Globus pallidus (tissue), 1 donor: ENCODE data around the gene ERI3.
"Not testable (repeated sequence)": the region's sequence is repeated elsewhere in the genome, so short reads cannot be mapped to it uniquely, and the experiment has no call there.

Experiments
- DNase-seq: peaks from one replicate; pipeline ENCODE4 v3.0.0-alpha.2; 2015; ENCODE audit warnings: low spot score

Gene ERI3

DNA sequence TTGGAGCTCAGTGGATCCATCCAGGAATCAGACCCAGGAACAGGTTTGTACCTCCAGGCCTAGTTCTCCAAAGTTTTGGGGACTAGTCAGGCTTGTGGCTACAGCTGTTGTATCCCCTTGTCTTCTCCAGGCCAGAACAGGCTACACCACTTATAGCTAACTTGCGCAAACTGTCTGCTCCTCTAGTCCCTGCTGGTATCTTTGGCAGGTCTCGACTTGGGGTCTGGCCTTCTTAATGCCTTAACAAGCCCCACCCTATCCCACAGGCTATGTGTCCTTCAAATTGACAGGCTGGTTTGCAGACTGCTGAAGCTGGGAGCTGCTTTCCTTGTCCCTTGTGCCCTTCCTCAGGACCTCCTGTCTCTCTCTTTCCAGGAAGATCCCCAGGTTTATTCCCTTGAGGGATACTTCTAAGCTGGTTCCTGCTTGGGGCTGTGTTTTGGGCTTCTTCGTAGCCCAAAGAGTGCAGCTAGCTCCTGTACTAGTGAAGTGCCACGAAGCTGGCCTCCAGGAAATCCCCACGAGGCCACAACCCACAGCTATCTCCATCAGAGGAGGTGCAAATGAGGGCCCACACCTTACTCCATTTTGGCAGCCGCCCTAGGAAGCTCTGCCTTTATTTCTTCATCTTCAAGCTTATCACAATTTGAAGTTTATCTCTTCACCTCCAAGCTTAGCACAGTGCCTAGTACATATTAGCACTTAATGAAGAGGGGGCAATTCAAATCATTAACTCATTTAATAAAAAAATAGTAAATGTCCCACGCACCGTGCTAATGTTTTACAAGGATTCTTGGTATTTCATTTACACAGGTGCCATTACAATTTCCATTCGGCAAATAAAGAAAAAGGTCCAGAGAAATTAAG lies 142.5 kb downstream of the ERI3 start:
- no peak for DNase-seq

DNA sequence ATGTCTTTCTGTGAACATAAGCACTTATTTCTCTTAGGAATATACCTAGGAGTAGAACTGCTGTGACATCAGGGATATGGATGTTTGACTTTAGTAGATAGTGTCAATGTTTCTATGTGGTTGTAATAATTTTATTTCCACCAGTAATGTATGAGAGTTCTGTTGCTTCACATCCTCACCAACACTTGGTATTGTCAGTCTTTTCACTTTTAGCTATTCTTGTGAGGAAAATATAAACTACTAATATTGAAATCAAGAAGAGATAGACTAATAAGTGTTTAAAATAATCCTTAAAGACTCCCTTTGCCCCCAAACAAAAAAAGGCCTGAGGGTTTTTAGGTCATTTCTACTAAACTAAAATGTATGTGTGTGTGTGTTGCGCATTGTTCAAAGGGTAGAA lies 144.5 kb downstream of the ERI3 start:
- no peak for DNase-seq

DNA sequence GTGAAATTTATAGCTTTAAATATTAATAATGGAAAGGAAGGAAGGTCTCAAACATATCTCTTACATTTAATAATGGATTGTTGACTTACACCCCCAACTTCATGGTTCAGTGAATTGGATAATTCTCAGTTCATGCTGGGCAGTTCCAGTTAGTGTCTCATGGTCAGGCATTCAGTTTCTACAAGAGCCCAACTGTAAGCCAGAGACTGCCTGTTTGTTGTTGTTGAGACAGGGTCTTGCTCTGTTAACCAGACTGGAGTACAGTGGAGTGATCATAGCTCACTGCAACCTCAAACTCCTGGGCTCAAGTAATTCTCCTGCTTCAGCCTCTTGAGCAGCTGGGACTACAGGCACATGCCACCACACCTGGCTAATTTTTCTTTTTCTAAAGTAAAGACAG lies 146.8 kb downstream of the ERI3 start:
- DNase-seq = no peak

DNA sequence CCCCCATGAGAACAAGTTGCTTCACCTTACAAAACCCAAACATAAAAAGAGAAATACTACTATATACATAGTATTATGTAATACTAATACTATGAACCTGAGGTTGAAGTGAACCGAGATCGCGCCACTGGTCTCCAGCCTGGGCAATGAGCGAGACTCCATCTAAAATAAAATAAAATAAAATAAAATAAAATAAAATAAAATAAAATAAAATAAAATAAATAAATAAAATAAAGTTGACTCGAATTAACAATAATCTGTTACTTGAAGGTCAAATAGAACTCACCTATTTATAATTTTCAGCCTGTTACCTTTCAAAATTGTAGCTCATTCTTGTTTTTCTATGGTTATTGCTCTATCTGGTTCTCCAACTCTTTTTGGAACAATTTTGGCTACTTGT lies 148.5 kb downstream of the ERI3 start:
- not testable (repeated sequence) for DNase-seq

DNA sequence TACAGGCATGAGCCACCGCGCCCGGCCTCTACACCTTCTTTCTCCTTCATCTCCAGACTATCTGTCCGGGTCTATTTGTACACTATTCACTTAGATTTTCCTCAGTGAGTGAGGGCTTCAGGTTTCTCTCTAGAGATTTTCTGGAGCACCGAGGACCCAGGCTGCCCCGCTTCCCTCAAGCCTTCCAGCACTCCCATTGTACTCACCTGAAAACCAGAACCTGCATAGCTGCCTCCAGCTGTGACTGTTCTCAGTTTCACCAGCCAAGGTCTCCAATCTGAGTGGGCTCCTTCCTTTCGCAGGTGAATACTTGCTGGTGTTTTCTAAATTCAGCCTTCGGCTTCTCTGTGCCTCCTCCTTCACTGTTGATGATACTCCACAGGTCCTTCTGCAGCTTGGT lies 154.7 kb downstream of the ERI3 start:
- no peak for DNase-seq

DNA sequence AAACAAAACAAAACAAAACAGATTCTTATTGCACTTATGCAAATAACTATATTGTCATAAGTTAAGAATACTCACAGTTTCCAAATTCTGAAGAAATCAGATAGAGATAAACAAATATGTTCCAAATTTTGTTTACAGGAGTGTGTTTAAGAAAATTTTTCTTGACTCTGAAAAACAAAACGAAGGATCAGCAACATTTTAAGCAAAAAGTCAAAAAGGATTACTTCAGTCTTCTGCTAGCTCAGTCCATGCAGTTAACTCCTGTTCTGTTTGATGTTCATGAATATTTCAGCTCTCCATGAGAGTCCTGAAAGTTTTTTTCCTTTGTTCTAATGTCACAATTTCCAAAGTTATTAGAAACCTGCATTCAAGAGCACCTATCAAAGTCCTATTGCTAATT lies 180.4 kb downstream of the ERI3 start:
- no peak for DNase-seq
